ENCODE data around the gene ARF6. TPM values are rescaled to one million over a fixed set of nuclear protein-coding genes. Genes with fewer than 3 reads are reported as not detected.

The ARF6 gene
- total RNA-seq, 1 experiment from 2014 or later: 49.2 TPM

GRCh38 chr14:49849213-49849847 lies 43.6 kb upstream of the ARF6 start:
- no peak overlapping the region for H3K4ac ChIP-seq (ENCODE audit: low read depth, low read length)
- Mint-ChIP-seq H3K4me1 (peaks cover 8 to 11% of the 10 kb centered on the region in 2 experiments), H3K9me3 (peaks cover 0 to 3% of the 10 kb centered on the region in 2 experiments; a peak in 2 of 5 replicates), H3K4me3 (no peak overlapping the region), H3K36me3 (ENCODE audit: insufficient read depth in 1 of 3, low read depth in 3 of 3) (peaks cover 33 to 51% (median 42%) of the 10 kb centered on the region in 3 experiments), H3K27me3 (ENCODE audit: low read depth) (peaks cover 4% of the 10 kb centered on the region; the same call in 1 of the 2 replicates), H3K27ac (no peak overlapping the region)
- TF ChIP-seq CTCF (conservative IDR thresholded peaks at IDR 0.05): no peak
- H3K56ac ChIP-seq (ENCODE audit: insufficient read length, low read depth, low read length): no peak overlapping the region
- H2BK15ac ChIP-seq (ENCODE audit: low read depth, low read length): no peak overlapping the region
- no CpG with 5 or more reads among the region's 1 CpG for WGBS (ENCODE audit: extremely low coverage, insufficient read length, low lambda C conversion rate)
- H2AK5ac ChIP-seq (ENCODE audit: insufficient read length, low read length): no peak overlapping the region
- H2BK12ac ChIP-seq (ENCODE audit: insufficient read length, low read depth, low read length): no peak overlapping the region
- H2BK5ac ChIP-seq (ENCODE audit: insufficient read length, low read length): no peak overlapping the region
- H4K20me1 ChIP-seq (ENCODE audit: control insufficient read depth, insufficient read depth, insufficient read length): no peaks in the 10 kb centered on the region
- no peak overlapping the region for H4K91ac ChIP-seq (ENCODE audit: insufficient read length, low read depth, low read length)
- no peak overlapping the region for H2AFZ ChIP-seq (ENCODE audit: low read length)
- H4K5ac ChIP-seq (ENCODE audit: insufficient read length, low read depth, low read length): no peak overlapping the region
- H3K9ac ChIP-seq (ENCODE audit: extremely low read depth, insufficient read length, low read length): no peak overlapping the region
- H3K14ac ChIP-seq (ENCODE audit: insufficient read depth, low read length): no peak overlapping the region
- H3T11ph ChIP-seq (ENCODE audit: low read length): no peak overlapping the region
- H2BK120ac ChIP-seq (ENCODE audit: low read depth, low read length, poor library complexity, severe bottlenecking): no peak overlapping the region
- H3K23ac ChIP-seq (ENCODE audit: insufficient read length, low read depth, low read length): no peak overlapping the region
- peaks cover 4% of the 10 kb centered on the region; the same call in 1 of the 2 replicates for H3K79me2 ChIP-seq (ENCODE audit: insufficient read depth, low read length)
- no peak overlapping the region for H3K4me2 ChIP-seq (ENCODE audit: insufficient read depth, insufficient read length, low read length)
- H3K4me1 ChIP-seq (ENCODE audit: insufficient read depth, low read length): no peaks in the 10 kb centered on the region
- H3K9me3 ChIP-seq (ENCODE audit: control insufficient read depth, low read depth, low read length): no peaks in the 10 kb centered on the region
- DNase-seq: no peak
- no peaks in the 10 kb centered on the region for H3K27me3 ChIP-seq (ENCODE audit: insufficient read depth, low read length)
- no peak overlapping the region for H2BK20ac ChIP-seq (ENCODE audit: low read depth, low read length, poor library complexity, severe bottlenecking)
- no peak overlapping the region for H4K8ac ChIP-seq (replicated peaks; ENCODE audit: insufficient read length, low read depth, low read length)
- no peak overlapping the region for H3K18ac ChIP-seq (ENCODE audit: insufficient read length, low read depth, low read length)
- no peak overlapping the region for H3K27ac ChIP-seq (ENCODE audit: insufficient read length, low read depth, low read length)
- H3K23me2 ChIP-seq (ENCODE audit: insufficient read length, low read depth, low read length, poor library complexity, severe bottlenecking): no peaks in the 10 kb centered on the region
- no peaks in the 10 kb centered on the region for H3K79me1 ChIP-seq (ENCODE audit: insufficient read depth, low read depth, low read length, poor library complexity, severe bottlenecking)
